ENCODE data around the gene IPMK. TPM values are rescaled to one million over a fixed set of nuclear protein-coding genes. Genes with fewer than 3 reads are reported as not detected.
"Not testable (repeated sequence)": the region's sequence is repeated elsewhere in the genome, so short reads cannot be mapped to it uniquely, and the experiment has no call there.

The IPMK gene
- total RNA-seq, 1 donor: 3.2 TPM

- no peak for DNase-seq (ENCODE audit: low read depth in 2 of 3, low spot score in 2 of 3)
Observed at GRCh38 chr10:58158806-58159205, 108.9 kb downstream of the IPMK start.

GRCh38 chr10:58157076-58157766 lies 110.5 kb downstream of the IPMK start:
- DNase-seq (ENCODE audit: low read depth in 2 of 3, low spot score in 2 of 3): peak in 2 of 3 donors; percentile 74 to 89

GRCh38 chr10:58155941-58156340 lies 111.8 kb downstream of the IPMK start:
- DNase-seq (ENCODE audit: low read depth in 2 of 3, low spot score in 2 of 3): not testable (repeated sequence)

- no peak for DNase-seq (ENCODE audit: low read depth in 2 of 3, low spot score in 2 of 3)
Observed at GRCh38 chr10:58153751-58154150, 113.9 kb downstream of the IPMK start.

- peak in 2 of 3 donors; percentile 33 to 74 for DNase-seq (ENCODE audit: low read depth in 2 of 3, low spot score in 2 of 3)
Observed at GRCh38 chr10:58152673-58153263, 114.9 kb downstream of the IPMK start.

- DNase-seq (ENCODE audit: low read depth in 2 of 3, low spot score in 2 of 3): no peak
Observed at GRCh38 chr10:58150290-58150689, 117.4 kb downstream of the IPMK start.

- no peak for DNase-seq (ENCODE audit: low read depth in 2 of 3, low spot score in 2 of 3)
Observed at GRCh38 chr10:58143944-58144343, 123.8 kb downstream of the IPMK start.

Other genes starting within 250 kb of the IPMK start
- gene CISD1, start 1.3 kb upstream of the IPMK start, total RNA-seq: 4.0 TPM
- gene UBE2D1, start 67.1 kb upstream of the IPMK start, total RNA-seq: 12.7 TPM
- 30.2 TPM for gene TFAM, start 117.5 kb upstream of the IPMK start, total RNA-seq
- 1.3 TPM for gene BICC1, start 245.0 kb upstream of the IPMK start, total RNA-seq

All from hematopoietic multipotent progenitor cell (in vitro differentiated cells).